Measurements from ENCODE around the gene SPANXN4. TPM values are rescaled to one million over a fixed set of nuclear protein-coding genes. Genes with fewer than 3 reads are reported as not detected.

The SPANXN4 gene
- total and polyA plus RNA-seq, 9 of the 15 experiments (the other 6 are each of a cell fraction or from before 2014, with no cell fraction given) = not detected

DNA sequence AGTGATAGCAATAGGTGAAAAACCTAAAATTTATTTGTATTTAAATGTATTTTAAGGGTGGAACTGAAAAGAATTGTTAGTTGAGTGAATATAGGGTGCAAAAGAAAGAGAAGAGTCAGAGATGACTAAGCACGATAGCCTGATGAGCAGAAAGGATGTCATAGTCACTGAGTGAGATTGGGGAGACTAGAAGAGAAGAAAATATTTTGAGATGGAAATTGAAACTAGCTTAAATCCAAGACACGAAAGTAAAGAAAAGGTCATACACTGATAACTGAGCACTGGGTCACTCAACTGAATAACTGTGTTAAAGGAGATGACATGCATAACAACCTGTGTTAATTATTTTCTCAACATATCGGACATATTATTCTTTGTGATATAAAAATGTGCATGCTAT lies 55.5 kb downstream of the SPANXN4 start (continued):
- TF ChIP-seq ATF2 (CRISPR knock-in tag; IDR thresholded peaks at IDR 0.05) = no peak
- TF ChIP-seq TFAM (CRISPR knock-in tag; conservative IDR thresholded peaks at IDR 0.05) = no peak
- TF ChIP-seq HDAC8 (tag; IDR thresholded peaks at IDR 0.05) = no peak
- TF ChIP-seq, protein P1, sequence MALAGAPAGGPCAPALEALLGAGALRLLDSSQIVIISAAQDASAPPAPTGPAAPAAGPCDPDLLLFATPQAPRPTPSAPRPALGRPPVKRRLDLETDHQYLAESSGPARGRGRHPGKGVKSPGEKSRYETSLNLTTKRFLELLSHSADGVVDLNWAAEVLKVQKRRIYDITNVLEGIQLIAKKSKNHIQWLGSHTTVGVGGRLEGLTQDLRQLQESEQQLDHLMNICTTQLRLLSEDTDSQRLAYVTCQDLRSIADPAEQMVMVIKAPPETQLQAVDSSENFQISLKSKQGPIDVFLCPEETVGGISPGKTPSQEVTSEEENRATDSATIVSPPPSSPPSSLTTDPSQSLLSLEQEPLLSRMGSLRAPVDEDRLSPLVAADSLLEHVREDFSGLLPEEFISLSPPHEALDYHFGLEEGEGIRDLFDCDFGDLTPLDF (CRISPR knock-in tag; IDR thresholded peaks at IDR 0.05) = no peak
- no peak for TF ChIP-seq POLR2AphosphoS2 (IDR thresholded peaks at IDR 0.05; ENCODE audit: low read length)
- TF ChIP-seq, protein P2, sequence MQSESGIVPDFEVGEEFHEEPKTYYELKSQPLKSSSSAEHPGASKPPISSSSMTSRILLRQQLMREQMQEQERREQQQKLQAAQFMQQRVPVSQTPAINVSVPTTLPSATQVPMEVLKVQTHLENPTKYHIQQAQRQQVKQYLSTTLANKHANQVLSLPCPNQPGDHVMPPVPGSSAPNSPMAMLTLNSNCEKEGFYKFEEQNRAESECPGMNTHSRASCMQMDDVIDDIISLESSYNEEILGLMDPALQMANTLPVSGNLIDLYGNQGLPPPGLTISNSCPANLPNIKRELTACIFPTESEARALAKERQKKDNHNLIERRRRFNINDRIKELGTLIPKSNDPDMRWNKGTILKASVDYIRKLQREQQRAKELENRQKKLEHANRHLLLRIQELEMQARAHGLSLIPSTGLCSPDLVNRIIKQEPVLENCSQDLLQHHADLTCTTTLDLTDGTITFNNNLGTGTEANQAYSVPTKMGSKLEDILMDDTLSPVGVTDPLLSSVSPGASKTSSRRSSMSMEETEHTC (IDR thresholded peaks at IDR 0.05) = no peak
- no peak for TF ChIP-seq EWSR1 (IDR thresholded peaks at IDR 0.05; ENCODE audit: borderline replicate concordance, low read depth, partially characterized antibody)
- TF ChIP-seq NR2C1 (IDR thresholded peaks at IDR 0.05) = no peak
- no peak for TF ChIP-seq NR2C1 (tag; IDR thresholded peaks at IDR 0.05)
- no peak for TF ChIP-seq WHSC1 (IDR thresholded peaks at IDR 0.05; ENCODE audit: low read length)

Data from K562 (cell line).